SK-N-MC (cell line): ENCODE results near the gene CYP2C18.
"Not testable (repeated sequence)": the region's sequence is repeated elsewhere in the genome, so short reads cannot be mapped to it uniquely, and the experiment has no call there.

Source experiments
- DNase-seq: peaks from one replicate; pipeline ENCODE4 v3.0.0-alpha.2; 2011; ENCODE audit warnings: low read depth, low spot score
- H3K27ac ChIP-seq: fragments of 200-600 bp; sonication (generic); 2 replicates; pipeline ENCODE4 v1.5.1; 2016; ENCODE audit warnings: mixed run types
- H3K36me3 ChIP-seq: fragments of 200-600 bp; sonication (generic); 2 replicates; pipeline ENCODE4 v1.6.1; 2017; ENCODE audit warnings: antibody characterized with exemption, low read length, mixed read lengths; ENCODE audit not compliant: insufficient read depth
- H3K4me3 ChIP-seq: fragments of 200-600 bp; sonication (generic); 2 replicates; pipeline ENCODE4 v1.5.1; 2016
- H3K9ac ChIP-seq: fragments of 200-600 bp; sonication (generic); 2 replicates; pipeline ENCODE4 v1.8.0; 2017; ENCODE audit warnings: mixed run types, mixed read lengths; ENCODE audit not compliant: insufficient read length
- H3K9me3 ChIP-seq: fragments of 200-600 bp; sonication (generic); 2 replicates; pipeline ENCODE4 v1.6.1; 2017; ENCODE audit warnings: low read depth, mild to moderate bottlenecking, antibody characterized with exemption, low read length, moderate library complexity, mixed read lengths
- EZH2 ChIP-seq: fragments of 200-600 bp; sonication (generic); IDR thresholded peaks from one replicate; pipeline ENCODE4 v1.6.1; 2017; ENCODE audit warnings: antibody characterized with exemption
- FOXP2 ChIP-seq: optimal IDR thresholded peaks from 2 replicates; pipeline ENCODE3; 2011; ENCODE audit warnings: mild to moderate bottlenecking, moderate library complexity; ENCODE audit not compliant: insufficient read depth; ENCODE audit errors: extremely low read length, control extremely low read depth
- POLR2AphosphoS5 ChIP-seq: IDR thresholded peaks from 2 replicates; pipeline ENCODE4 v1.6.1; 2012; ENCODE audit warnings: mild to moderate bottlenecking, low read depth, low read length, borderline replicate concordance

The CYP2C18 gene

GRCh38 chr10:94683214-94684054 lies at the start of gene CYP2C18:
CYP2C18 (plus strand) TSS chr10:94683729; CDS start chr10:94683820, 91 bp downstream.
- no peak within 1 kb of the TSS for H3K9ac ChIP-seq
- H3K36me3 ChIP-seq = no peaks in the 10 kb centered on the region
- no peak for DNase-seq
- H3K4me3 ChIP-seq = no peak within 1 kb of the TSS
- TF ChIP-seq EZH2 = no peak
- no peak for TF ChIP-seq POLR2AphosphoS5
- TF ChIP-seq FOXP2 = no peak
- no peaks in the 10 kb centered on the region for H3K9me3 ChIP-seq
- H3K27ac ChIP-seq = no peak within 1 kb of the TSS

- H3K9me3 ChIP-seq, DNase-seq, H3K27ac ChIP-seq, H3K4me3 ChIP-seq, H3K9ac ChIP-seq, H3K36me3 ChIP-seq: not testable (repeated sequence)
Observed at GRCh38 chr10:94638097-94638496, 45.4 kb upstream of the CYP2C18 start.

GRCh38 chr10:94639902-94640301 lies 43.6 kb upstream of the CYP2C18 start:
- Histone ChIP-seq H3K9ac (no peak overlapping the region), H3K9me3 (no peaks in the 10 kb centered on the region), H3K36me3 (no peaks in the 10 kb centered on the region), H3K4me3 (no peak overlapping the region), H3K27ac (no peak overlapping the region)
- no peak for TF ChIP-seq EZH2
- TF ChIP-seq POLR2AphosphoS5 = no peak
- TF ChIP-seq FOXP2 = no peak
- no peak for DNase-seq

DNA sequence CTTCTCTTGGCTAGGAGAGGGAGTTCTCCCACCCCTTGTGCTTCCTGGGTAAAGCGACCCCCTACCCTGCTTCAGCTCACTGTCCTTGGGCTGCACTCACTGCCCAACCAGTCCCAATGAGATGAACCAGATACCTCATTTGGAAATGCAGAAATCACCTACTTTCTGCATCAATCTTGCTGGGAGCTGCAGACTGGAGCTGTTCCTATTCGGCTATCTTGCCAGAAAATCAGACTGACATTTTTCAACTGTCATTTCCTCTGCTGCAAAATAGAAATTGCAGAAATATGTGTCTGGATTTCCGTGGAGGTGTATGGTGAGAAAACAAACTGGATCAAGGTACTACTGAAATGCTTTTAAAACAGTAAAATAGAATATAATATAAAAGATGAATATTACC lies 43.0 kb upstream of the CYP2C18 start:
- Histone ChIP-seq H3K9me3 (no peaks in the 10 kb centered on the region), H3K4me3 (no peak overlapping the region), H3K36me3 (no peaks in the 10 kb centered on the region), H3K27ac (no peak overlapping the region), H3K9ac (no peak overlapping the region)
- TF ChIP-seq POLR2AphosphoS5 = no peak
- TF ChIP-seq FOXP2 = no peak
- no peak for TF ChIP-seq EZH2
- no peak for DNase-seq

GRCh38 chr10:94641480-94641879 lies 42.0 kb upstream of the CYP2C18 start:
- Histone ChIP-seq H3K4me3 (no peak overlapping the region), H3K36me3 (no peaks in the 10 kb centered on the region), H3K27ac (no peak overlapping the region), H3K9ac (no peak overlapping the region), H3K9me3 (no peaks in the 10 kb centered on the region)
- TF ChIP-seq POLR2AphosphoS5 (no peak), FOXP2 (no peak), EZH2 (no peak)
- no peak for DNase-seq

GRCh38 chr10:94644352-94644751 lies 39.2 kb upstream of the CYP2C18 start:
- no peaks in the 10 kb centered on the region for H3K36me3 ChIP-seq
- no peak for TF ChIP-seq POLR2AphosphoS5
- no peak for TF ChIP-seq EZH2
- TF ChIP-seq FOXP2 = no peak

DNA sequence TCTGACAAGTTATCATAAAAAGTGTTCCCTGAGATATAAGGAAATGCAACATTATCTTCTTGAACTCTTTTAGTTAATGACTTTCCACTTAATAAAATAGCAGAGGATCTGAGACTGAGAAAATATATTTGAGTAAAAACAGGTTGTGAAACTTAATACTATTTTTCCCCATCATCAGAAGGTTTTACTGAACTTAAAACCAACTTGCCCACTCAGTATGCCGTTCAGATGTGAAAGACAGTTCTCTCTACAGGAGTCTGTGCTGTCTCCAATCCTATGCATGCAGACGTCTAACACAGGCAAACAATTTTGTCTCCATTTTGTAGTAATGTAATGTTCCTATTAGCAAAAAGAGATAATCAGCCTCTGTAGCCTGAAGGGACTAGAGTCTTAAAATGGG lies 38.2 kb upstream of the CYP2C18 start:
- no peaks in the 10 kb centered on the region for H3K36me3 ChIP-seq
- H3K4me3 ChIP-seq = no peak overlapping the region
- DNase-seq = no peak
- no peak for TF ChIP-seq FOXP2
- no peak for TF ChIP-seq POLR2AphosphoS5
- no peak for TF ChIP-seq EZH2
- no peak overlapping the region for H3K9ac ChIP-seq
- no peaks in the 10 kb centered on the region for H3K9me3 ChIP-seq
- H3K27ac ChIP-seq = peak overlapping the region; percentile 54; the same call in 1 of the 2 replicates

More at GRCh38 chr10:94644352-94644751, 39.2 kb upstream of the CYP2C18 start:
- Histone ChIP-seq H3K4me3 (no peak overlapping the region), H3K9me3 (no peaks in the 10 kb centered on the region), H3K9ac (no peak overlapping the region), H3K27ac (no peak overlapping the region)
- no peak for DNase-seq

GRCh38 chr10:94655201-94655600 lies 28.3 kb upstream of the CYP2C18 start:
- not testable (repeated sequence) for H3K4me3 ChIP-seq, H3K9ac ChIP-seq, H3K9me3 ChIP-seq, DNase-seq, H3K36me3 ChIP-seq, H3K27ac ChIP-seq

GRCh38 chr10:94663061-94663460 lies 20.5 kb upstream of the CYP2C18 start:
- H3K4me3 ChIP-seq, H3K9me3 ChIP-seq: not testable (repeated sequence)

More at GRCh38 chr10:94663061-94663460, 20.5 kb upstream of the CYP2C18 start:
- not testable (repeated sequence) for DNase-seq, H3K9ac ChIP-seq, H3K36me3 ChIP-seq, H3K27ac ChIP-seq
